ENCODE measurements around the gene AGRN. TPM values are rescaled to one million over a fixed set of nuclear protein-coding genes. Genes with fewer than 3 reads are reported as not detected.

The AGRN gene
- total RNA-seq, 1 donor from 2014 or later = 374 TPM

- Mint-ChIP-seq H3K27ac (ENCODE audit: unreplicated experiment) (no peak overlapping the region), H3K9me3 (ENCODE audit: unreplicated experiment) (no peaks in the 10 kb centered on the region), H3K27me3 (ENCODE audit: unreplicated experiment) (peaks cover 7% of the 10 kb centered on the region), H3K4me3 (ENCODE audit: unreplicated experiment) (no peak overlapping the region), H3K4me1 (ENCODE audit: unreplicated experiment) (no peaks in the 10 kb centered on the region), H3K36me3 (ENCODE audit: low read depth, unreplicated experiment) (no peaks in the 10 kb centered on the region)
- TF ChIP-seq CTCF (IDR thresholded peaks at IDR 0.05; ENCODE audit: unreplicated experiment) = no peak
- DNase-seq (ENCODE audit: low spot score) = no peak
Observed at GRCh38 chr1:1067860-1068516, 48.1 kb downstream of the AGRN start.

GRCh38 chr1:1068517-1069055, 48.7 kb downstream of the AGRN start:
- no peak overlapping the region for H3K27ac Mint-ChIP-seq (ENCODE audit: unreplicated experiment)
- no peak overlapping the region for H3K4me3 Mint-ChIP-seq (ENCODE audit: unreplicated experiment)
- no peaks in the 10 kb centered on the region for H3K36me3 Mint-ChIP-seq (ENCODE audit: low read depth, unreplicated experiment)
- no peak for DNase-seq (ENCODE audit: low spot score)
- no peak for TF ChIP-seq CTCF (IDR thresholded peaks at IDR 0.05; ENCODE audit: unreplicated experiment)
- no peaks in the 10 kb centered on the region for H3K4me1 Mint-ChIP-seq (ENCODE audit: unreplicated experiment)
- no peaks in the 10 kb centered on the region for H3K9me3 Mint-ChIP-seq (ENCODE audit: unreplicated experiment)
- peaks cover 7% of the 10 kb centered on the region for H3K27me3 Mint-ChIP-seq (ENCODE audit: unreplicated experiment)

GRCh38 chr1:1069056-1069710, 49.3 kb downstream of the AGRN start:
- DNase-seq (ENCODE audit: low spot score) = peak; percentile 85
- Mint-ChIP-seq H3K27me3 (ENCODE audit: unreplicated experiment) (peaks cover 7% of the 10 kb centered on the region), H3K4me3 (ENCODE audit: unreplicated experiment) (no peak overlapping the region), H3K4me1 (ENCODE audit: unreplicated experiment) (no peaks in the 10 kb centered on the region), H3K9me3 (ENCODE audit: unreplicated experiment) (no peaks in the 10 kb centered on the region), H3K27ac (ENCODE audit: unreplicated experiment) (no peak overlapping the region), H3K36me3 (ENCODE audit: low read depth, unreplicated experiment) (no peaks in the 10 kb centered on the region)
- no peak for TF ChIP-seq CTCF (IDR thresholded peaks at IDR 0.05; ENCODE audit: unreplicated experiment)

- no peaks in the 10 kb centered on the region for H3K9me3 Mint-ChIP-seq (ENCODE audit: unreplicated experiment)
- DNase-seq (ENCODE audit: low spot score) = no peak
- TF ChIP-seq CTCF (IDR thresholded peaks at IDR 0.05; ENCODE audit: unreplicated experiment) = no peak
- no peaks in the 10 kb centered on the region for H3K36me3 Mint-ChIP-seq (ENCODE audit: low read depth, unreplicated experiment)
- no peak overlapping the region for H3K4me3 Mint-ChIP-seq (ENCODE audit: unreplicated experiment)
- H3K27ac Mint-ChIP-seq (ENCODE audit: unreplicated experiment) = no peak overlapping the region
- no peaks in the 10 kb centered on the region for H3K4me1 Mint-ChIP-seq (ENCODE audit: unreplicated experiment)
- H3K27me3 Mint-ChIP-seq (ENCODE audit: unreplicated experiment) = peaks cover 11% of the 10 kb centered on the region
Observed at GRCh38 chr1:1069711-1070676, 50.1 kb downstream of the AGRN start.

All from endothelial cell (in vitro differentiated cells).